EH (cell line): ENCODE data around the gene IRX2.

Experiments
- DNase-seq: peaks from one replicate; pipeline ENCODE4 v3.0.0-alpha.2; 2015; ENCODE audit warnings: low read depth

IRX2 gene

DNA sequence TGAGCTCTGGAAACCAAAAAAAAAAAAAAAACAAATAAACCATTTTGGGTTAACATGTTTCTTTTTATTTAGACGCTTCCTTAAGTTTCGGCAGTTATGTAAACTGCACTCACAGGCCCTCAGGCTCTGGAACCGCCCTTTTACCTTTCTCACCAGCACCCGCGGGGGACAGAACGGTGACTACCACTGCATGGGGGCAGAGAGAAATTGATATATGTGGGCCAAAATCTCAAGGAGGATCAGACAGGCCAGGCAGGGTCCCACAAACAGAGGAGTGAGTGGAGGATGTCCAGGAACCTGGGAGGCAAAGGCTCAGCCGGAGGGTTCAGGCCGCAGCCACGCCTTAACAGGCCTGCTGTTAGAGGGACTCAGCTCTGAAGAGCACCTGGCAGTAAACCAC lies 54.4 kb downstream of the IRX2 start:
- DNase-seq: no peak
